WTC11 (cell line): ENCODE results near the gene BUD31. TPM values are rescaled to one million over a fixed set of nuclear protein-coding genes. Genes with fewer than 3 reads are reported as not detected.

Experiments used
- ATAC-seq: fragments of 200-7000 bp; cut with Tn5 transposase; 2 replicates; pipeline ENCODE4 v1.10.0; 2021; ENCODE audit warnings: mild to moderate bottlenecking, moderate library complexity
- CTCF ChIA-PET: fragments of 300-600 bp; sonication (Branson Sonifier 250); formaldehyde crosslinking; loops from one replicate; lab custom pipeline; 2021; ENCODE audit warnings: antibody characterized with exemption; lab: Charles Lee
- POLR2A ChIA-PET: fragments of 350-600 bp; sonication (Branson Sonifier 250); formaldehyde crosslinking; loops from one replicate; lab custom pipeline; 2021; ENCODE audit warnings: antibody characterized with exemption; lab: Charles Lee
- DNase-seq: peaks from one replicate; pipeline ENCODE4 v3.0.0; 2021; ENCODE audit warnings: low spot score
- H3K27ac Mint-ChIP-seq: 2 replicates; pipeline ENCODE4 v1.8.0; 2021; ENCODE audit warnings: mixed read lengths
- H3K27me3 Mint-ChIP-seq: 2 replicates; pipeline ENCODE4 v1.8.0; 2021; ENCODE audit warnings: low read depth, mild to moderate bottlenecking, moderate library complexity, mixed read lengths
- H3K36me3 Mint-ChIP-seq: 2 replicates; pipeline ENCODE4 v1.8.0; 2021; ENCODE audit warnings: mixed read lengths
- H3K4me1 Mint-ChIP-seq: 2 replicates; pipeline ENCODE4 v1.8.0; 2022; ENCODE audit warnings: mixed read lengths
- H3K4me3 Mint-ChIP-seq: 2 replicates; pipeline ENCODE4 v1.8.0; 2021; ENCODE audit warnings: mild to moderate bottlenecking, moderate library complexity, mixed read lengths
- H3K9me3 Mint-ChIP-seq: 2 replicates; pipeline ENCODE4 v1.8.0; 2021; ENCODE audit warnings: mixed read lengths
- GTF2I ChIP-seq: fragments of 250-450 bp; sonication (Bioruptor Pico); conservative IDR thresholded peaks from 2 replicates; pipeline ENCODE4 v1.4.0; 2021; ENCODE audit warnings: mild to moderate bottlenecking
- IRF2 ChIP-seq: sonication (generic); formaldehyde crosslinking; IDR thresholded peaks from 2 replicates; pipeline ENCODE4 v1.8.0; 2022; ENCODE audit warnings: low read depth, missing genetic modification reagents, borderline replicate concordance
- NR1H2 ChIP-seq: sonication (generic); formaldehyde crosslinking; IDR thresholded peaks from 2 replicates; pipeline ENCODE4 v1.9.0; 2021; ENCODE audit warnings: mild to moderate bottlenecking, moderate library complexity, missing genetic modification reagents
- SMAD3 ChIP-seq: sonication (generic); formaldehyde crosslinking; IDR thresholded peaks from 2 replicates; pipeline ENCODE4 v1.8.0; 2022; ENCODE audit warnings: missing genetic modification reagents, mild to moderate bottlenecking, borderline replicate concordance
- ZNF121 ChIP-seq: sonication (generic); formaldehyde crosslinking; IDR thresholded peaks from 2 replicates; pipeline ENCODE4 v1.8.0; 2023; ENCODE audit warnings: missing genetic modification reagents
- ZNF416 ChIP-seq: fragments of 250-450 bp; sonication (Bioruptor Pico); IDR thresholded peaks from 2 replicates; pipeline ENCODE4 v1.9.0; 2021; ENCODE audit warnings: mild to moderate bottlenecking, inconsistent platforms
- total RNA-seq: library from RNA; stranded (reverse); gene quantifications from 3 replicates; pipeline ENCODE4 v1.2.3, GENCODE V29; 2021
- TF ChIP-seq, protein P1 (sequence below): sonication (generic); formaldehyde crosslinking; IDR thresholded peaks from 2 replicates; pipeline ENCODE4 v1.8.1; 2023; ENCODE audit warnings: mild to moderate bottlenecking, moderate library complexity, missing genetic modification reagents
- TF ChIP-seq, protein P2 (sequence below): sonication (generic); formaldehyde crosslinking; IDR thresholded peaks from 2 replicates; pipeline ENCODE4 v1.8.0; 2022; ENCODE audit warnings: mild to moderate bottlenecking, missing genetic modification reagents
- TF ChIP-seq, protein P3 (sequence below): sonication (generic); formaldehyde crosslinking; IDR thresholded peaks from 2 replicates; pipeline ENCODE4 v1.8.0; 2022; ENCODE audit warnings: mild to moderate bottlenecking, missing genetic modification reagents
- TF ChIP-seq, protein P4 (sequence below): sonication (generic); formaldehyde crosslinking; IDR thresholded peaks from 2 replicates; pipeline ENCODE4 v1.8.1; 2023; ENCODE audit warnings: mild to moderate bottlenecking, missing genetic modification reagents, moderate library complexity
- TF ChIP-seq, protein P5 (sequence below): fragments of 200-600 bp; IDR thresholded peaks from 2 replicates; pipeline ENCODE4 v1.8.0; 2022; ENCODE audit warnings: antibody characterized with exemption
- TF ChIP-seq, protein P6 (sequence below): sonication (generic); formaldehyde crosslinking; IDR thresholded peaks from 2 replicates; pipeline ENCODE4 v1.8.1; 2022; ENCODE audit warnings: mild to moderate bottlenecking, missing genetic modification reagents, moderate library complexity, borderline replicate concordance

BUD31 gene
- total RNA-seq, 1 experiment from 2014 or later: 98.7 TPM

DNA sequence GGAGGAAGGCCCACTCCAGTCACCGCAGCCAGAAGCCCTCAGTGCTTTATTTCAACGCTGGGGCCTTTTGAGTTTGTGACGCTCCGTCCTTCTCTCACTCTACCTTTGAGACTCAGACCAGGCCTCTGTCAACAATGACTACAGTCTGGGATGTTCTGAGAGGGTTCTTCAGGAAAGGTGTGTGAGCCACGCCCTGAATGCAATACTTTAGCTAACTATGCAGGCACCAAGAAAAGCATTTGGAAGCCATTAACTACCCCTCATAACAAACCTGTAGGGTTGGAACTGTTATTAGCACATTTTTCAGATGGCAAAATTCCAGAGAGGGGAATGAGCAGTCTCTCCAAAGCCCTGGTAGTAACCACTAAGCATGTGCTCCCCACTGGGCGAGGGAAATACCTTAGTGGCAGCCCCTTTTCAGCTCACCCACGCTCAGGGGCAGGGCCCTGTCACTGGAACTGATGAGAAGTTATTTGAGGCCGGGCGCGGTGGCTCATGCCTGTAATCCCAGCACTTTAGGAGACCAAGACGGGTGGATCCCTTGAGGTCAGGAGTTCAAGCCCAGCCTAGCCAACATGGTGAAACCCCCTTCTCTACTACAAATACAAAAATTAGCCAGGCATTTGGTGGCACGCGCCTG, 39.9 kb upstream of the BUD31 start (continued):
- TF ChIP-seq, protein P1, sequence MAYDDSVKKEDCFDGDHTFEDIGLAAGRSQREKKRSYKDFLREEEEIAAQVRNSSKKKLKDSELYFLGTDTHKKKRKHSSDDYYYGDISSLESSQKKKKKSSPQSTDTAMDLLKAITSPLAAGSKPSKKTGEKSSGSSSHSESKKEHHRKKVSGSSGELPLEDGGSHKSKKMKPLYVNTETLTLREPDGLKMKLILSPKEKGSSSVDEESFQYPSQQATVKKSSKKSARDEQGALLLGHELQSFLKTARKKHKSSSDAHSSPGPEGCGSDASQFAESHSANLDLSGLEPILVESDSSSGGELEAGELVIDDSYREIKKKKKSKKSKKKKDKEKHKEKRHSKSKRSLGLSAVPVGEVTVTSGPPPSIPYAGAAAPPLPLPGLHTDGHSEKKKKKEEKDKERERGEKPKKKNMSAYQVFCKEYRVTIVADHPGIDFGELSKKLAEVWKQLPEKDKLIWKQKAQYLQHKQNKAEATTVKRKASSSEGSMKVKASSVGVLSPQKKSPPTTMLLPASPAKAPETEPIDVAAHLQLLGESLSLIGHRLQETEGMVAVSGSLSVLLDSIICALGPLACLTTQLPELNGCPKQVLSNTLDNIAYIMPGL: no peak
- TF ChIP-seq, protein P2, sequence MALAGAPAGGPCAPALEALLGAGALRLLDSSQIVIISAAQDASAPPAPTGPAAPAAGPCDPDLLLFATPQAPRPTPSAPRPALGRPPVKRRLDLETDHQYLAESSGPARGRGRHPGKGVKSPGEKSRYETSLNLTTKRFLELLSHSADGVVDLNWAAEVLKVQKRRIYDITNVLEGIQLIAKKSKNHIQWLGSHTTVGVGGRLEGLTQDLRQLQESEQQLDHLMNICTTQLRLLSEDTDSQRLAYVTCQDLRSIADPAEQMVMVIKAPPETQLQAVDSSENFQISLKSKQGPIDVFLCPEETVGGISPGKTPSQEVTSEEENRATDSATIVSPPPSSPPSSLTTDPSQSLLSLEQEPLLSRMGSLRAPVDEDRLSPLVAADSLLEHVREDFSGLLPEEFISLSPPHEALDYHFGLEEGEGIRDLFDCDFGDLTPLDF: no peak

DNA sequence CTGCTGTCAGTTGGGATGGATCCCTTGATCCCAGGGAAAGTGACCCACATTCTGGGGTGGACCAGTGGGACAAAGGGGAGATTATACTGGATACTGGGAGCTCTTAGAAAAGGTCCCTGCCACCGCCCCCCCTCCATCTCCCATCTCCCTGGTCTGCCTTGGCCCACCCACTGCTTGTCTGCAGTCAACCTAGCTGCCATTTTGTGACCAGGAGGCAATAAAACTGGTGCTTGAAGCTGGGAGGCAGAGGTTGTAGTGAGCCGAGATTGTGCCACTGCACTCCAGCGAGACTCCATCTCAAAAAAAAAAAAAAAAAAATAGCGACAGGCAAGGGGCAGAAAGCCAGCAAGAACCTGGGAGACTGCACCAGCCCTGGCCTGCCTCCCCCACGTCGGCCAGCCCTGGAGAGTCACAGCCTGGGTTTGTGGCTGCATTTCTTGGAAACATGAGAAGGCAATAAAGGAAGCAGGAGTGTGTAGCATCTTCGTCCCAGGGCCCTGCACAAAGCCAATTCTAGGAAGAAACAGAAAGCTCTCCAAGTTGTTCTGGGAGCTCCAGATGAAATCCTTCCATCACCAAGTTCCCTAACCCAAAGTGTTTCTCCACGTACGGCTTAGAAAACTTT, 38.9 kb upstream of the BUD31 start:
- ChIA-PET POLR2A (interaction anchor here (1.0 kb wide), 1 partner anchor 39 kb away, joined by 4 read pairs; the partner anchor contains the start of gene BUD31), CTCF (interaction anchor here (1.1 kb wide), 1 partner anchor 21 kb away, joined by 3 read pairs; no protein-coding TSS in a partner anchor)
- Mint-ChIP-seq H3K9me3 (no peaks in the 10 kb centered on the region), H3K4me3 (no peak overlapping the region), H3K27ac (no peak overlapping the region), H3K27me3 (peaks cover 12% of the 10 kb centered on the region), H3K4me1 (peaks cover 24% of the 10 kb centered on the region), H3K36me3 (peaks cover 3% of the 10 kb centered on the region)
- ATAC-seq (no peak), DNase-seq (no peak)
- TF ChIP-seq, protein P3, sequence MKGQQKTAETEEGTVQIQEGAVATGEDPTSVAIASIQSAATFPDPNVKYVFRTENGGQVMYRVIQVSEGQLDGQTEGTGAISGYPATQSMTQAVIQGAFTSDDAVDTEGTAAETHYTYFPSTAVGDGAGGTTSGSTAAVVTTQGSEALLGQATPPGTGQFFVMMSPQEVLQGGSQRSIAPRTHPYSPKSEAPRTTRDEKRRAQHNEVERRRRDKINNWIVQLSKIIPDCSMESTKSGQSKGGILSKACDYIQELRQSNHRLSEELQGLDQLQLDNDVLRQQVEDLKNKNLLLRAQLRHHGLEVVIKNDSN (CRISPR knock-in tag): no peak
- TF ChIP-seq ZNF416 (CRISPR knock-in tag) (no peak), SMAD3 (no peak)
- TF ChIP-seq, all 79 proteins: peak for 0

DNA sequence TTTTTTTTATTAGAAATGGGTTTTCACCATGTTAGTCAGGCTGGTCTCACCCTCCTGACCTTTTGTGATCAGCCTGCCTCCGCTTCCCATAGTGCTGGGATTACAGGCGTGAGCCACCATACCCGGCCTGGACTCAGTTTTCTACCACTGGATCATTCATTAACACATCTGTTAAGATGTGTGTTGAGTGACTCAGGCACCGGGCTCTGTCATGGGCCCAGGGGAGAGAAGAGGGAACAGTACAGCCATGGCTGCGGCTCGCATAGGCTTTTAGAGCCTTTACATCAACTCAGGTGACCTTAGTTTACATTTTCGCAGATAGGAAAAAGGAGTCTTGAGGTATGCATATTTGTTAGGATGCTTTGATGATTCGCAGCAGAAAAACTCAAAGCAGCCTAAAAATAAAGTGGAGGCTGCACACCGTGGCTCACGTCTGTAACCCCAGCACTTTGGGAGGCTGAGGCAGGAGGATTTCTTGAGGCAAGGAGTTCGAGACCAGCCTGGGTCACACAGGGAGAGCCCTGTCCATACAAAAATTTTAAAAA, 37.3 kb upstream of the BUD31 start:
- Mint-ChIP-seq H3K4me1 (peaks cover 16% of the 10 kb centered on the region), H3K36me3 (no peaks in the 10 kb centered on the region), H3K4me3 (no peak overlapping the region), H3K9me3 (no peaks in the 10 kb centered on the region), H3K27ac (no peak overlapping the region), H3K27me3 (peaks cover 12% of the 10 kb centered on the region)
- TF ChIP-seq, protein P4, sequence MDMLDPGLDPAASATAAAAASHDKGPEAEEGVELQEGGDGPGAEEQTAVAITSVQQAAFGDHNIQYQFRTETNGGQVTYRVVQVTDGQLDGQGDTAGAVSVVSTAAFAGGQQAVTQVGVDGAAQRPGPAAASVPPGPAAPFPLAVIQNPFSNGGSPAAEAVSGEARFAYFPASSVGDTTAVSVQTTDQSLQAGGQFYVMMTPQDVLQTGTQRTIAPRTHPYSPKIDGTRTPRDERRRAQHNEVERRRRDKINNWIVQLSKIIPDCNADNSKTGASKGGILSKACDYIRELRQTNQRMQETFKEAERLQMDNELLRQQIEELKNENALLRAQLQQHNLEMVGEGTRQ (CRISPR knock-in tag): no peak
- TF ChIP-seq, protein P5, sequence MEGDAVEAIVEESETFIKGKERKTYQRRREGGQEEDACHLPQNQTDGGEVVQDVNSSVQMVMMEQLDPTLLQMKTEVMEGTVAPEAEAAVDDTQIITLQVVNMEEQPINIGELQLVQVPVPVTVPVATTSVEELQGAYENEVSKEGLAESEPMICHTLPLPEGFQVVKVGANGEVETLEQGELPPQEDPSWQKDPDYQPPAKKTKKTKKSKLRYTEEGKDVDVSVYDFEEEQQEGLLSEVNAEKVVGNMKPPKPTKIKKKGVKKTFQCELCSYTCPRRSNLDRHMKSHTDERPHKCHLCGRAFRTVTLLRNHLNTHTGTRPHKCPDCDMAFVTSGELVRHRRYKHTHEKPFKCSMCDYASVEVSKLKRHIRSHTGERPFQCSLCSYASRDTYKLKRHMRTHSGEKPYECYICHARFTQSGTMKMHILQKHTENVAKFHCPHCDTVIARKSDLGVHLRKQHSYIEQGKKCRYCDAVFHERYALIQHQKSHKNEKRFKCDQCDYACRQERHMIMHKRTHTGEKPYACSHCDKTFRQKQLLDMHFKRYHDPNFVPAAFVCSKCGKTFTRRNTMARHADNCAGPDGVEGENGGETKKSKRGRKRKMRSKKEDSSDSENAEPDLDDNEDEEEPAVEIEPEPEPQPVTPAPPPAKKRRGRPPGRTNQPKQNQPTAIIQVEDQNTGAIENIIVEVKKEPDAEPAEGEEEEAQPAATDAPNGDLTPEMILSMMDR: no peak
- TF ChIP-seq, protein P6, sequence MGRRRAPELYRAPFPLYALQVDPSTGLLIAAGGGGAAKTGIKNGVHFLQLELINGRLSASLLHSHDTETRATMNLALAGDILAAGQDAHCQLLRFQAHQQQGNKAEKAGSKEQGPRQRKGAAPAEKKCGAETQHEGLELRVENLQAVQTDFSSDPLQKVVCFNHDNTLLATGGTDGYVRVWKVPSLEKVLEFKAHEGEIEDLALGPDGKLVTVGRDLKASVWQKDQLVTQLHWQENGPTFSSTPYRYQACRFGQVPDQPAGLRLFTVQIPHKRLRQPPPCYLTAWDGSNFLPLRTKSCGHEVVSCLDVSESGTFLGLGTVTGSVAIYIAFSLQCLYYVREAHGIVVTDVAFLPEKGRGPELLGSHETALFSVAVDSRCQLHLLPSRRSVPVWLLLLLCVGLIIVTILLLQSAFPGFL (CRISPR knock-in tag): no peak
- TF ChIP-seq GTF2I (CRISPR knock-in tag) (no peak), ZNF121 (CRISPR knock-in tag) (no peak), IRF2 (no peak), NR1H2 (no peak)
- POLR2A ChIA-PET: interaction anchor here (2.0 kb wide), 1 partner anchor 22 kb away, joined by 8 read pairs; no protein-coding TSS in a partner anchor
- no peak for ATAC-seq
- CTCF ChIA-PET: no interaction called here
- DNase-seq: no peak
